Erythroblast (primary cell): ENCODE results near the gene PRCC.

Source experiments
- GATA1 ChIP-seq: IDR thresholded peaks from 2 replicates; pipeline ENCODE4 v1.6.1; 2011; ENCODE audit warnings: low read depth, mild to moderate bottlenecking, control low read depth, low read length, moderate library complexity
- POLR2A ChIP-seq: IDR thresholded peaks from 2 replicates; pipeline ENCODE4 v1.6.1; 2011; ENCODE audit warnings: mild to moderate bottlenecking, low read length

GRCh38 chr1:156846643-156847042 is 79.3 kb downstream of the PRCC start:
- TF ChIP-seq GATA1 = no peak
- no peak for TF ChIP-seq POLR2A
